ENCODE results near the gene ARHGAP26. TPM values are rescaled to one million over a fixed set of nuclear protein-coding genes. Genes with fewer than 3 reads are reported as not detected.

The ARHGAP26 gene
- total RNA-seq, 1 donor from 2014 or later, result 14.1 TPM

DNA sequence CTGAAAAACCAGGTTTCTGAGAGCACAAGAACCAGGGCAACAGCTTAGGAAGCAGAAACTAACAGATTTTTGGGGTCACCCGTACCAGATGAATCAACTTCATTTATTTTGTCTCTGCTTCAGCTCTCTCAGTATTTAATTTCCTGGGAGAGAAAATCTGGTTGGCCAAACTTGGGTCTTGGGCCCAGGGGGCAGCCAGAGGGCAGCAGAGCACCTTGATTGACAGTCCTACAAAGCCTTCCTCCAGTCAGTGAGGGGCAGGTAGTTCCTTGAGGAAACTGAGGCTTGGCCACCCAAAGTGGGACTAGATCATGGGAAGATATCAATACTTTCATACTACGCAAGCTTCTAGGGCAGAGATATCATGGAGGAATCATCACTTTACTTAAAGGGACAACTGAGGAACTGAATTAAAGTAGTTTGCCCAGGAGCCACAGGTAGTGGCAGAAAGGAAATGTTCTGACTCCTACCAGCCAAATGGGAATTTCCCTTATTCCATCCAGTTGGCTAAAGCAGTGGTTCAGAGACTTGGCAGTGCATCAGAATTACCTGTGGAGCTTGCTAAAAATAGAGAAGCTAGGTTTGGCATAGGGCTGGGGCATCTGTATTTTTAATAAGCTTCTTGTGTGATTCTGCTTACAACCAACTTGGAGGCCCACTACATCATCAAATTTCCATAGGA, 21.5 kb upstream of the ARHGAP26 start:
- no peak for DNase-seq (ENCODE audit: extremely low spot score, unreplicated experiment)
- peak overlapping the region; percentile 45 for H3K27ac Mint-ChIP-seq (ENCODE audit: unreplicated experiment)
- peaks cover 3% of the 10 kb centered on the region for H3K9me3 Mint-ChIP-seq (ENCODE audit: unreplicated experiment)
- H3K4me1 Mint-ChIP-seq (ENCODE audit: unreplicated experiment), result peaks cover 50% of the 10 kb centered on the region
- H3K27me3 Mint-ChIP-seq (ENCODE audit: unreplicated experiment), result no peaks in the 10 kb centered on the region
- TF ChIP-seq, protein P1, sequence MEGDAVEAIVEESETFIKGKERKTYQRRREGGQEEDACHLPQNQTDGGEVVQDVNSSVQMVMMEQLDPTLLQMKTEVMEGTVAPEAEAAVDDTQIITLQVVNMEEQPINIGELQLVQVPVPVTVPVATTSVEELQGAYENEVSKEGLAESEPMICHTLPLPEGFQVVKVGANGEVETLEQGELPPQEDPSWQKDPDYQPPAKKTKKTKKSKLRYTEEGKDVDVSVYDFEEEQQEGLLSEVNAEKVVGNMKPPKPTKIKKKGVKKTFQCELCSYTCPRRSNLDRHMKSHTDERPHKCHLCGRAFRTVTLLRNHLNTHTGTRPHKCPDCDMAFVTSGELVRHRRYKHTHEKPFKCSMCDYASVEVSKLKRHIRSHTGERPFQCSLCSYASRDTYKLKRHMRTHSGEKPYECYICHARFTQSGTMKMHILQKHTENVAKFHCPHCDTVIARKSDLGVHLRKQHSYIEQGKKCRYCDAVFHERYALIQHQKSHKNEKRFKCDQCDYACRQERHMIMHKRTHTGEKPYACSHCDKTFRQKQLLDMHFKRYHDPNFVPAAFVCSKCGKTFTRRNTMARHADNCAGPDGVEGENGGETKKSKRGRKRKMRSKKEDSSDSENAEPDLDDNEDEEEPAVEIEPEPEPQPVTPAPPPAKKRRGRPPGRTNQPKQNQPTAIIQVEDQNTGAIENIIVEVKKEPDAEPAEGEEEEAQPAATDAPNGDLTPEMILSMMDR (IDR thresholded peaks at IDR 0.05), result peak; percentile 19
- H3K4me3 Mint-ChIP-seq (ENCODE audit: unreplicated experiment), result no peak overlapping the region
- H3K36me3 Mint-ChIP-seq (ENCODE audit: unreplicated experiment), result no peaks in the 10 kb centered on the region

DNA sequence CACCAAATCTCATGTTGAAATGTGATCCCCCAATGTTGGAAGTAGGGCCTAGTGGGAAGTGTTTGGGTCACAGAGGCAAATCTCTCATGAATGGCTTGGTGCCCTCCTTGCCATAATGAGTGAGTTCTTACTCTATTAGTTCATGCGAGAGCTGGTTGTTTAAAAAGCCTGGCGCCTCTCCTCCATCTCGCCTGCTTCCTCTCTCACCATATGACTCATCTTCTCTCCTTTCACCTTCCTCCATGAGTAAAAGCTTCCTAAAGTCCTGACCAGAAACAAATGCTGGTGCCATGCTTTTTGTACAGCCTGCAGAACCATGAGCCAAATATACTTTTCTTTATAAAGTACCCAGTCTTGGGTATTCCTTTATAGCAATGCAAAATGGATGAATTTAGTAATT, 20.9 kb upstream of the ARHGAP26 start:
- Mint-ChIP-seq H3K27ac (ENCODE audit: unreplicated experiment) (no peak overlapping the region), H3K27me3 (ENCODE audit: unreplicated experiment) (no peaks in the 10 kb centered on the region), H3K9me3 (ENCODE audit: unreplicated experiment) (peaks cover 3% of the 10 kb centered on the region), H3K36me3 (ENCODE audit: unreplicated experiment) (no peaks in the 10 kb centered on the region), H3K4me1 (ENCODE audit: unreplicated experiment) (peaks cover 44% of the 10 kb centered on the region), H3K4me3 (ENCODE audit: unreplicated experiment) (no peak overlapping the region)
- TF ChIP-seq, protein P1 (IDR thresholded peaks at IDR 0.05), result no peak
- no peak for DNase-seq (ENCODE audit: extremely low spot score, unreplicated experiment)

DNA sequence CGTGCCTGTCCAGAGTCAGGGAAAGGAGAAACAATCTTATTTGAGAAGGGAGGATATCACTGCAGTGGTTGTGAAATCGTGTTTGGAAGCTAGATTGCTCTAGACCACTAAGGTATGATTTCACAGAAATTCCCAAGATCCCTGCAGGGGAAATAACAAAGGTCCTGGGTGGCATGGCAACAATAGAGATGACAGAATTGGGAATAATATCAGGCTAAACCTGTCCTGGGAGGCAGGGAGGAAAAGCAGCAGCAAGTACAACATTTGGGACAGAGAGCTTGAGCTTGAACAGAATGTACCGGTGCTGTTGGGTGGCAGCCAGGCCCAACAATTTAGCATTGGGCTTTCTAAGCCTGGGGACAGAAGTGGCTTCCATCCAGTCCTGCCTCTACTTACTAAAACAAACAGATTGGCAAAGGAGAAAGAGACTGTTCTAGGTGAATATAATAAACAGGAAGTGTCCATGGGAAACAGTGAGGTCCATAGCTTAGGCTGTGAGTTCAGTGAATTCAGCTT, 17.0 kb upstream of the ARHGAP26 start:
- Mint-ChIP-seq H3K4me3 (ENCODE audit: unreplicated experiment) (no peak overlapping the region), H3K36me3 (ENCODE audit: unreplicated experiment) (no peaks in the 10 kb centered on the region), H3K27ac (ENCODE audit: unreplicated experiment) (peak overlapping the region; percentile 63), H3K27me3 (ENCODE audit: unreplicated experiment) (peaks cover 6% of the 10 kb centered on the region), H3K4me1 (ENCODE audit: unreplicated experiment) (peaks cover 32% of the 10 kb centered on the region), H3K9me3 (ENCODE audit: unreplicated experiment) (peaks cover 2% of the 10 kb centered on the region)
- TF ChIP-seq, protein P1 (IDR thresholded peaks at IDR 0.05), result no peak
- DNase-seq (ENCODE audit: extremely low spot score, unreplicated experiment), result no peak

DNA sequence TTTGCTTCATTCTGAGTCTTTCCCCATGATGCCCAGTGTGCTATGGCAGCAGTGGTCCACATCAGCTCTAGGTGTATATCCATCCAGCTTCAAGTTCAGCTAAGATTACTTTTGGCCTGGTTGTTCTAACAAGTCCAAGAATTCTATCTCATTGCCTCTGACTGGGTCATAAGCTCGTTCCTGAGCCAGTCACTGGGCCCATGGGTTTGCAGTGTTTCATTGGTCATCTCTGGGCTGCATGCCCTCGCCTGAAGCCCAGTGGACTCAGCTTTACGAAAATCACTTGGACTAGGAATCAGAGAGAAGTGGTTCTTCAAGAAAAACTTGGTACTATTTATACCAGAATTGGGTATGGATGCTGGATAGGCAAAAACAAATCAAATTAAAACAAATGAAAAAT, 16.1 kb upstream of the ARHGAP26 start:
- Mint-ChIP-seq H3K27me3 (ENCODE audit: unreplicated experiment) (peaks cover 6% of the 10 kb centered on the region), H3K4me3 (ENCODE audit: unreplicated experiment) (no peak overlapping the region), H3K36me3 (ENCODE audit: unreplicated experiment) (no peaks in the 10 kb centered on the region), H3K27ac (ENCODE audit: unreplicated experiment) (no peak overlapping the region), H3K9me3 (ENCODE audit: unreplicated experiment) (no peaks in the 10 kb centered on the region), H3K4me1 (ENCODE audit: unreplicated experiment) (peaks cover 27% of the 10 kb centered on the region)
- TF ChIP-seq, protein P1 (IDR thresholded peaks at IDR 0.05), result no peak
- no peak for DNase-seq (ENCODE audit: extremely low spot score, unreplicated experiment)

DNA sequence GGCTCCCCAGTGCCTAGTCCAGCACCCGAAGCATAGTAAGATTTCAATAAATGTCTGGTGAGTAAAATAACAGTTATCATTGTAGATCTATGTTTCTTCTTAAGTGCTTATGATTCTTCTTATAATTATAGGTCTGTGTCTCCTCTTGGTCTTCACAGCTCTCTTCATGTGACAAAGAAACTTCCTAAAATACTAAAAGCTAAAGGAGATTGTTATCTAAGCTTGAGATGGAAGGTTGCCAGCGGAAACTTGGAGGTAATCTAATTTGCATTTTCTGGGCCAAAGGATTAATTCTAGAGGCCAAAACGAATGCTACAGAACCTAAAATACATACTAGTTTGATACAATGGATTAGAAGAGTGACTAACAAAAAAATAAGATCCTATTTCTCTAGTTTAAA, 13.6 kb upstream of the ARHGAP26 start:
- TF ChIP-seq, protein P1 (IDR thresholded peaks at IDR 0.05), result no peak
- Mint-ChIP-seq H3K27ac (ENCODE audit: unreplicated experiment) (no peak overlapping the region), H3K27me3 (ENCODE audit: unreplicated experiment) (peaks cover 6% of the 10 kb centered on the region), H3K9me3 (ENCODE audit: unreplicated experiment) (no peaks in the 10 kb centered on the region), H3K4me3 (ENCODE audit: unreplicated experiment) (no peak overlapping the region), H3K4me1 (ENCODE audit: unreplicated experiment) (peaks cover 20% of the 10 kb centered on the region), H3K36me3 (ENCODE audit: unreplicated experiment) (no peaks in the 10 kb centered on the region)
- DNase-seq (ENCODE audit: extremely low spot score, unreplicated experiment), result no peak

All from osteocyte (in vitro differentiated cells).